T follicular helper cell (primary cell): ENCODE results near the gene SYNDIG1L.

Experiments used
- DNase-seq: peaks from one replicate; pipeline ENCODE4 v3.0.0-alpha.2; 2020; ENCODE audit warnings: low read depth

The SYNDIG1L gene

DNA sequence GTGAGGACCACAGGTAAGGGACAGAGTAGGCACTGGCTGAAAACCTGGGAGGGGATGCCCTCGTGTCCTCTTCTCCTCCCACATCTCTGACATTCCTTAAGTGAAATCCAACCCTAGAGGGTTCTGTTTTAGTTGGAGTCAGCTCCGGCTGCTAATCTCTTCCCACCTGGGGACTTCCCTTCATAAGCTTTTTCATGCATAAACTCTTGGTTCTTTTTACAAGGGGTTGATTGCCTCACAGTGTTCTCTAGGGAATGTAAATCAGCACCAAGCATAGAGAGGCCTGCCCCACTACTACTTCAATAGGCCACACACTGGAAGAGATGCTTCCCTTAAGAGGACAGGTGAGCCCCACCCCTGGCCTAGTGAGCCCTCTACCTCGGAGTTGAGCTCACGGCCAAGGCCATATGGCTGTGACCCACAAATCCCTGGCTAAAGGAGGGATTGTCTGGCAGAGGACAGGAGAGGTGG lies 3.2 kb upstream of the SYNDIG1L start:
- no peak for DNase-seq

DNA sequence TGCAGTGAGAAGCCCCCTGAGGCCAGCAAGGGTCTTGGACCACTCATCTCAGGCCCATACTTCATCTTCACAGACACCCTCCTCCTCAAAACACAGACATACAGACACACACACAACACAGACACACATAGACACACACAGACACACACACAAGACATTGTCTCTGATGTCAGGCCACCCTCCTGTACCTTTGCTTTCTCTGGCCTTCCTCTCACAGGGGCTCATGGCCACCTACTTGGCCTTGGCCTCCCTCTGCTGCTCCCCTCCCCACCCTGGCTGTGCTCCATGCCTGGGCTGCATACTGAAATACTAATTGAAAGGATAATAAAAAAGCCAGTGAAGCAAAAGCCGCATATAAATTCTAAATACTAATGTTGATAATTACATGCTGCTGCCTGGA lies 1.6 kb upstream of the SYNDIG1L start:
- DNase-seq = no peak

DNA sequence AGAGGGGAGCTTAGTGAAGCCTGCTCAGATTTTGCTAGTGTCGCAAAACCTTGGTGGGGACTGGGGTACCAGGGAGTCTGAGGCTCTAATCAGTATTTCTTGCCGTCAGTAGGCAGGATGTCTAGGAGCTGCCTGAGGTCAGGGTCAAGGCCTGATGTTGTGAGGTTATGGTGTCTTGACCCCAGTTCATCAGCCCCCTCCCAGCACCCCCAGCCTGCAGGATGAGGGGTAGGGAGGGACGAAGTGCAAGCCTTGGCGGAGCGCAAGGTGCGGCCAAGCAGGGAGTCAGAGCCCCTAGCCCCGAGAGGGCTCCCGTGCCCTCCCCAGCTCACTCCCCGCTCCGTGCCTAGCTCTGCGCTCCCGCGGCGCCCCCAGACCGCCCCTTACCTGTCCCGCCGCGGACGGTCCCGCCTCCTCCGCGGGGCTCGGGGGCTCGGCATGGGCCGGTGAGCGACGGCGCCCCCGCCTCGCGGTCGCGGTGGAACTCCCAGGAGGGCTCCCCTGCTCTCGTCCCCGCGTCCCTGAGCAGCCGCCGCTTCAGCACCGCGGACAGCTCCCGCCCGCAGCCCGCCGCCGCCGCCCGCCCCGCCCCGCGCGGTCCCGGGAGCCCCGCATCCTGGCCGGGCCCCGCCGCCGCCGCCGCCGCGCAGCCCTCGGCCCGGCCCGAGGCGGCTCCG lies 347 bp downstream of the SYNDIG1L start:
- DNase-seq = peak; percentile 25

- no peak for DNase-seq
Measured at GRCh38 chr14:74424606-74425005, 1.4 kb downstream of the SYNDIG1L start.

GRCh38 chr14:74423246-74423645 lies 2.8 kb downstream of the SYNDIG1L start:
- no peak for DNase-seq

GRCh38 chr14:74421981-74422380 lies 4.0 kb downstream of the SYNDIG1L start:
- DNase-seq = no peak

- no peak for DNase-seq
Measured at GRCh38 chr14:74419086-74419485, 6.9 kb downstream of the SYNDIG1L start.

DNA sequence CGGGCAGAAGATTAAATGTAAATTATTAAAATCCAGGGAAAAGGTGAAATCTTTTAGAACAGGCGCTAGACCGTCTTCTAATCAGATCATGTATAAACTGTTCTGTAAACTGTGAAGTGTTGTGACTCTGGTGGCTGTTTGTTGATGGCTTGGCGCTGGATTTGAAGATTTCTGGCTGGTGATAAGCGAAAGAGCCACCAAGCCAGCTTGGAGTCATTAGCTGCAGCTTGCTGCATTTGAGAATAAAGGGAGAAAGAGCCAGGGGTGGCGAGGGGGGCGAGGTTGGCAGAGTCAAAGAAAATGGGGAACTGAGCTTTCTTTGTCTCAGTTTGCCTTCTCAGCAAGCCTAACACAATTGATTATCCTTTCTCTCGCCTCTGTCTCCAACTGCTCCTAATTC lies 8.0 kb downstream of the SYNDIG1L start:
- DNase-seq = no peak

DNA sequence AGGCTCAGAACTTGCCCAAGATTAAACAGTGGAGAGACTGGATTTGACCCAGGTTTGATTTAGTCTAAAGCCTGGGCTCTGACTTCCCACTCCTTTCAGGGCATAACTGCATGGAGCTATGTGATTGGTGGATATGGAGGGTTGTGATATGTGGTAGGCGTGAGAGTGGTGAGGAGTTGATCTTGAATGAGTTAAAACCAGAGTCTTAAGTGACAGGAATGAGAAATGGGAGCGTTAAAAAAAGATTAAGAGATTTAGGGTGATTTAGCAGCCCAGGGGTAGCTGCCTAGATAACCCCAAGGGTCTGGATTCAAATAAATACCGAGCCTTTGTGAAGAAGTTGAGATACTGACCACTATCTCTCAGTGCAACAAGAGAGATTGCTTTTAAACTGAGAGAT lies 8.4 kb downstream of the SYNDIG1L start:
- no peak for DNase-seq

DNA sequence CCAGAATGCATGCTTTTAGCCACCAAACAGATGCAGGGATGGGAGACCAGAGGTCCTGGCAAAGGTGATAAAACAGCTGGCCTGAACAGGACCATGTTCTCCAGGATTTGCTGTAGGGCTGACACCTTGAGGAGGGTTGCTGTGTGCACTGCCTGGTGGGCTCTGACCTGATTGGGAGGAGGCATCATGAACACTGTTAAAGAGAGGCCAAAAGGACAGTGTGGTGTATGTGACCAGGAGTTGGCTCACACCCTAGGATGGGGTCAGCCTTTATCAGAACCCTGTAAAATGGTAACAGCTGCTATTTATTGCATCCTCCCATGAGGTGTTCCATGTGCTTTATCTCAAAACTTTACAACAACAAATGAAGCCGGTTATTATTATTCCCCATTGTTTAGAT lies 8.8 kb downstream of the SYNDIG1L start:
- no peak for DNase-seq

DNA sequence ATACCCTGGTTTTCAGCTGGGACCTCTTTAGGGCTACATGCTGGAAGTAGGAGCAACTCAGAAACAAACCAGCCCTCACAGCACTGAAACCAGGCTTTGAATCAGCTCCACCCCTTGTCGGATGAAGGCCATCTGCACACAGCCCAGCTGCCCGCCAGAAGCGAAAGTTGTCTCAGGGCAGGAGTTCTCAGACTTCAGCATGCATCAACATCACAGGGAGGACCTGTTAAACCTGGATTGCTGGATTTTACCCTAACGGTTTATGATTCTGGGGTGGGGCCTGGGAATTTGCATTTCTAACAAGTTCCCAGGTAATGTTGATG lies 10.9 kb downstream of the SYNDIG1L start:
- no peak for DNase-seq

DNA sequence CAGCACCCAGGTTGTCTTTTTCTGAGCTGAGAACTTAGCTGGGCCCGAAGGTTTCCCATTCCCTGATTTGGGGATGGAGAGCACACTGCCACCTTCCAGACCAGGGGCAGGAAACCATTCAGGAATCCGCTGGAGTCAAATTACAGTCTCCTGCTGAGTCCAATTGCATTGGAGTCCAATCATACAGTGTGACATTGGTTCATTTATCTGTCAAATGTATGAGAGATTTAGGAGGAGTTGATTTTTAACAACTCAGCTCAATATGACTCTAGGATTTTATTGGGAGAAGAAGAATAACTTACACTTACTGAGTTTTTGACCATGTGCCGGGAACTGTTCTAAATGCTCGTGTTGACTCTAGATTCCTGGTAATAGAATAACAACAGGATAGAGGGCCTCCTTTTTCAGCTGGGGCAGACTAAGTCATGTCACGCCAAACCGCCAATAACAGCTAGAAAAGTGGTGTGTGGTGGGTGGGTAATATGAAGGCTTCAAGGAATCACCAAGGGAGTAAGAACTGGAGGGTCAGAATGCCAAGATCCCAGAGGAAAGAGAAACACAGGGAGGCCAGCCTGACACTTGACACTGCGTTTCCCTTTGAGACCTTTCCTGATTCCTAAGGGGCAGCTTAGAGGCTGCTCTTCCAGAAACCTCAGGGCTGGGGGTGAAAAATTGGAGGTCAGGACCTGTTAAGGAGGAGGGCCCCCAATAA lies 11.5 kb downstream of the SYNDIG1L start:
- DNase-seq = no peak

DNA sequence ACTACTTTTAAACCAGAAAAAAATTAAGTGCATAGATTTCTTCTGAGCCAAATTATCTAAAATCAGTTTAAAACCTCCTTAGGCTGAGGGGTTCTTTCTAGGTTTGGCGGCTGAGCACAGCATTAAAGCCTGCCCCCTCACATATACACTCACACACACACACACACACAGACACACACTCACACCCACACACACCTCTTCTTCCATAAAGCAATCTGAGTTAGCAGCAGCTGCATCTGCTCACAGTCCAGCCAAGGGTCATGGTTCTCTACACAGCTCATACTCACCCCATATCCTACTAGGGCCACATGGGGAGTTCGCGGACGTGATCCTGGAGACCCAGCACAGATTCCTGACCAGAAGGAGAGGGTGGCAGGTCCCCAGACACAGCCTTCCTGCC lies 12.4 kb downstream of the SYNDIG1L start:
- no peak for DNase-seq

GRCh38 chr14:74412753-74413152 lies 13.3 kb downstream of the SYNDIG1L start:
- no peak for DNase-seq

- DNase-seq = no peak
Measured at GRCh38 chr14:74411671-74412070, 14.3 kb downstream of the SYNDIG1L start.

DNA sequence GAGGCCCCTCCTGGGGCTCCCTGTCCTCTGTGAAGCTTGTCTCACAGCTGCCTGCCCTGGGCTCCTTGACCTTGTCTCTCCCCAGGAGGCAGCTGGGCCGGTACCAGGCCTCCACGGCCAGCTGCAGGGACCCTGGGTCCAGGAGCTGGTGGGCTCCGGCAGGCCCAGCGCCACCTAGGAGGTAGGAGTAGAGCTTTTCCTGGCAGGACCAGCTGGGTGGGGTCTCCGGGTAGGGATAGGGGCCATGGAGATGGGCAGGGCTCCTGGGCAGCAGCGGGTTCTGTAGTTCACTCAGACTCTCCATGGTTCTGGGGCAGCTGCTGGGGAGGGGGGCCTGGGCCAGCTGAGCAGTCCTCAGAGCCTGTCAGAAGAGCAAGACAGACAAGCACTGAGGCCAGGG lies 16.6 kb downstream of the SYNDIG1L start:
- DNase-seq = no peak

DNA sequence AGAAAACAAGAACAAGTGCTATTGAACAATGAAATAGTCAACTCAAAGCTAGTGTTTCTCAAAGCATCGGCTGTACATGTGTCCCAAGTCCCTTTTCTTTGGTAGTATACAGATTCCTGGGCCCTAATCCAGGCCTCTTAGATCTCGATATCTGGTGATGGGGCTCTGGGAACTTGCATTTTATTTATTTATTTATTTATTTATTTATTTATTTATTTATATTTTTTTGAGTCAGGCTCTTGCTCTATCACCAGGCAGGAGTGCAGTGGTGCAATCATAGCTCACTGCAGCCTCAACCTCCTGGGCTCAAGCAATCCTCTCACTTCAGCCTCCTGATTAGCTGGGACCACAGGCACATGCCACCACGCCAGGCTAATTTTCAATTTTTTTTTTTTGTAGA lies 17.1 kb downstream of the SYNDIG1L start:
- no peak for DNase-seq

DNA sequence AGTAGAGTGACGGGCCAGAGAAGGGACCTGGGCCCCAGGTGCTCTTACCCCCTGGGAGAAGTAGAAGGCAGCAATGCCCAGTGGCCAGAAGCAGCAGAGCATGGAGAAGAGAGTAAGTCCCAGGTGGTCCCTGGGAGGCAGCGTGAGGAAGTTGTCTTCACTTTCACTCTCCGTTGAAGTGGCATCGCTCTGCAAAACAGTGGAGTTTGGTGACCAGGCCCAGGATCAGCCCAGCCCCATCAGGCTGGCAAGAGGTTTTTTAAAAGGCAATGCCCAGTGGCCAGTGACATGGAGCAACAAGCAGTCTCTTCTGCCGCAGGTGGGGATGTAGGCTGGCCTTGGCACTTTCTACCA lies 18.2 kb downstream of the SYNDIG1L start:
- no peak for DNase-seq

- DNase-seq = no peak
Measured at GRCh38 chr14:74407021-74407800, 18.8 kb downstream of the SYNDIG1L start.

DNA sequence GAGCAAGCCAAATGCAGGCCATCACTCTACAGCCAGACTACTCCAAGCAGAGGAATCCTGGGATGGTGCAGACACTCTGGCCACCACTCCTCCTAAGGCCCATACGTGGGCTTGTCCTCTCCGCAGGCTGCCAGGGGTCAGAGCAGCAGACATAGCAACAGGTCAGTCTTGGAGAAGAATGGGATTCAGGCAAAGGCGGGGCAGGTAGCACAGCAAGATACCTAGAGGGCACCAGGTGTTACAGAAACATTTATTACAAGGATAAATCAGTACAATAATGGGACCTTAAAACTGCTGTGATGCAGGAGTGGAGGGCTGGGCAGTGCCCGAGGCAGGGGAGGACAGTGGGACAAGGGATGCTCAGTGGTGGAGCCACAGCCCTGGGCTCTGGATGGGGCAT lies 20.3 kb downstream of the SYNDIG1L start:
- DNase-seq = no peak

DNA sequence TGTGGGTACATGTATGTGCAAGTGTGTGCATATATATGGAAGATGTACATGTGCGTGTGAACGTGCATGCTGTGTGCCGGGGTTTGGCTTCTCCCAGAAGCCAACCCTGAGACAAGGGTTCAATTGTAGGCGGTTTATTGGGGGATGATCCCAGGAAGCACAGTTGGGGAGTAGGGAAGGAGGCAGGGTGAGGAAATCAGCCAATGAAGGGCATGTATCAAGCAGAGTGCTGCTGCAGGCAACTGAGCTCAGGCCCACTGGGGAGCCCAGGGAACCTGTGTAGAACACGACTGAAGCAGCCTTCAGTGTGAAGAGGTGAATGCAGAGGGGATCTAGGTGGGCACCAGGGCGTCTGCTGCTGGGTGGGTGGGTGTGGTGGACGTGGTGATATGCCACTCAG lies 21.6 kb downstream of the SYNDIG1L start:
- no peak for DNase-seq

DNA sequence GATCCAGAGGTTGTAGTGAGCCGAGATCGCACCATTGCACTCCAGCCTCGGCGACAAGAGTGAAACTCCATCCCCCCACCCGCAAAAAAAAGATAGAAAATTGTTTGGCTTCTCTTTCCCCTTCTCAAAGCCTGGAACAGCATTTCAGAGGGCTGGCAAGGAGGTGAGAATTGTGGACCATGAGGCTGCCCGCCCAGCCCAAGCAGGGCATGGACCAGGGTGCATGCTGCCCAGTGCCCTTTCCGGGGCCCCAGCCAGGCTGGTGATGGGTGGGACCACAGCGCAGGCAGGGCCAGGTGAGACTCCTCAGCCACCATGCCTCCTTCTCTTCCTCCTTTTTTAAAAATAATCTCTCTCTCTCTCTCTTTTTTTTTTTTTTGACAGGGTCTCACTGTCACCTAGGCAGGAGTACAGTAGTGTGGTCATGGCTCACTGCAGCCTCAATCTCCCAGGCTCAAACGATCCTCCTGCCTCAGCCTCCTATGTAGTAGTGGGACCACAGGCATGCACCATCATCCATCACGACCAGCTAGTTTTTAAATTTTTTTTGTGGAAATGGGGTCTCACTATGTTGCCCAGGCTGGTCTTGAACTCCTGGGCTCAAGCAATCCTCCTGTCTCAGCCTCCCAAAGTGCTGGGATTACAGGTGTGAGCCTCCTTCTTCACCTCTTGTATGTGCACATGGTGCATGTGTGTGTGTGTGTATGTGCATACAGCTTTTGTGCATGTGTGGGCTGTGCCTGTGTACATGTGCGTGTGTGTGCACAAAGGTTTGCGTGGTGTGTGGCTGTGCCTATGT lies 22.2 kb downstream of the SYNDIG1L start:
- DNase-seq = no peak
